ENCODE data around the gene ACTN4.
"Not testable (repeated sequence)": the region's sequence is repeated elsewhere in the genome, so short reads cannot be mapped to it uniquely, and the experiment has no call there.

The ACTN4 gene

DNA sequence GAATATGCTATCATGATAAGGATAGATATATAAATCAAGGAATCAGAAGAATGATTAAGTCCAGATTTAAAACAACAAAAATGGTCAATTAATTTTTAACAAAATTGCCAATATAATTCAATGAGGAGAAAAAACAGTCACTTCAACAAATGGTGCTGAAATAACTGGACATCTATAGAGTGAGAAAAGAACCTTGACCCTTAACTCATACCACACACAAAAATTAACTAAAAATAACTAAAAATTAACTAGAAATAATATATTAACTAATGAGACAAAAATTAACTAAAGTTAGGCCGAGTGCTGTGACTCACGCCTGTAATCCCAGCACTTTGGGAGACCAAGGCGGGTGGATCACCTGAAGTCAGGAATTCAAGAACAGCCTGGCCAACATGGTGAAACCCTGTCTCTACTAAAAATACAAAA is 116.4 kb downstream of the ACTN4 start:
- Histone ChIP-seq H3K9ac (ENCODE audit: low read length) (no peak overlapping the region), H3K79me2 (ENCODE audit: low read length) (no peaks in the 10 kb centered on the region)
- no peak for TF ChIP-seq EZH2phosphoT487 (IDR thresholded peaks at IDR 0.05; ENCODE audit: low read depth)
- TF ChIP-seq, protein P1, sequence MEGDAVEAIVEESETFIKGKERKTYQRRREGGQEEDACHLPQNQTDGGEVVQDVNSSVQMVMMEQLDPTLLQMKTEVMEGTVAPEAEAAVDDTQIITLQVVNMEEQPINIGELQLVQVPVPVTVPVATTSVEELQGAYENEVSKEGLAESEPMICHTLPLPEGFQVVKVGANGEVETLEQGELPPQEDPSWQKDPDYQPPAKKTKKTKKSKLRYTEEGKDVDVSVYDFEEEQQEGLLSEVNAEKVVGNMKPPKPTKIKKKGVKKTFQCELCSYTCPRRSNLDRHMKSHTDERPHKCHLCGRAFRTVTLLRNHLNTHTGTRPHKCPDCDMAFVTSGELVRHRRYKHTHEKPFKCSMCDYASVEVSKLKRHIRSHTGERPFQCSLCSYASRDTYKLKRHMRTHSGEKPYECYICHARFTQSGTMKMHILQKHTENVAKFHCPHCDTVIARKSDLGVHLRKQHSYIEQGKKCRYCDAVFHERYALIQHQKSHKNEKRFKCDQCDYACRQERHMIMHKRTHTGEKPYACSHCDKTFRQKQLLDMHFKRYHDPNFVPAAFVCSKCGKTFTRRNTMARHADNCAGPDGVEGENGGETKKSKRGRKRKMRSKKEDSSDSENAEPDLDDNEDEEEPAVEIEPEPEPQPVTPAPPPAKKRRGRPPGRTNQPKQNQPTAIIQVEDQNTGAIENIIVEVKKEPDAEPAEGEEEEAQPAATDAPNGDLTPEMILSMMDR (IDR thresholded peaks at IDR 0.05; ENCODE audit: low read depth, low read length): no peak

DNA sequence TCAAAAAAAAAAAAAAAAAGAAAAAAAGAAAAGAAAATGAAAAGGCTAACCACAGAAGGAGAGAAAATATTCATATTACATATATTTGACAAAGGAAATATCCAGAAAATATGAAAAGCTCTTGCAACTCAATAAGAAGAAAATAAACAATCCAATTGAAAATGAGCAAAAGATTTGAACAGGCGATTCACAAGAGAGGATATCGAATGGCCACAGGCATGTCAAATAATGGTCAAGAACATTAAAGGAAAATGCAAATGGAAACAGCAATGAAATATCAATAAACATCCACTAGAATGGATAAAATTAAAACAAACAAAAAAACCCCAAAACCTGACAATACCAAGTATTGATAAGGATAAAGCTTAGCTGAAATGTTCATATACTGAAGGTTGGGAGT is 117.8 kb downstream of the ACTN4 start:
- no peaks in the 10 kb centered on the region for H3K36me3 ChIP-seq (replicated peaks; ENCODE audit: low read depth, low read length)
- H3K27ac ChIP-seq (ENCODE audit: low read length): no peak overlapping the region
- no peak overlapping the region for H3K4me2 ChIP-seq (ENCODE audit: low read length)
- TF ChIP-seq, protein P1 (IDR thresholded peaks at IDR 0.05; ENCODE audit: low read depth, low read length): no peak
- TF ChIP-seq EZH2phosphoT487 (IDR thresholded peaks at IDR 0.05; ENCODE audit: low read depth): no peak
- no peaks in the 10 kb centered on the region for H3K9me3 ChIP-seq (ENCODE audit: insufficient read depth, low read length)
- no peaks in the 10 kb centered on the region for H3K79me2 ChIP-seq (ENCODE audit: low read length)
- H4K20me1 ChIP-seq (ENCODE audit: insufficient read depth, low read length): no peaks in the 10 kb centered on the region
- H3K4me3 ChIP-seq (ENCODE audit: low read length): no peak overlapping the region
- no peak overlapping the region for H2AFZ ChIP-seq (ENCODE audit: low read depth, low read length)
- H3K9ac ChIP-seq (ENCODE audit: low read length): no peak overlapping the region
- H3K27me3 ChIP-seq (ENCODE audit: low read depth, low read length): no peaks in the 10 kb centered on the region
- no peaks in the 10 kb centered on the region for H3K4me1 ChIP-seq (ENCODE audit: low read length)

More for the DNA sequence above, 116.4 kb downstream of the ACTN4 start:
- H3K27ac ChIP-seq (ENCODE audit: low read length): no peak overlapping the region
- no peak overlapping the region for H2AFZ ChIP-seq (ENCODE audit: low read depth, low read length)
- no peak overlapping the region for H3K4me3 ChIP-seq (ENCODE audit: low read length)
- H3K4me2 ChIP-seq (ENCODE audit: low read length): no peak overlapping the region
- no peaks in the 10 kb centered on the region for H4K20me1 ChIP-seq (ENCODE audit: insufficient read depth, low read length)
- no peaks in the 10 kb centered on the region for H3K4me1 ChIP-seq (ENCODE audit: low read length)
- no peaks in the 10 kb centered on the region for H3K27me3 ChIP-seq (ENCODE audit: low read depth, low read length)
- no peaks in the 10 kb centered on the region for H3K9me3 ChIP-seq (ENCODE audit: insufficient read depth, low read length)
- no peaks in the 10 kb centered on the region for H3K36me3 ChIP-seq (replicated peaks; ENCODE audit: low read depth, low read length)

DNA sequence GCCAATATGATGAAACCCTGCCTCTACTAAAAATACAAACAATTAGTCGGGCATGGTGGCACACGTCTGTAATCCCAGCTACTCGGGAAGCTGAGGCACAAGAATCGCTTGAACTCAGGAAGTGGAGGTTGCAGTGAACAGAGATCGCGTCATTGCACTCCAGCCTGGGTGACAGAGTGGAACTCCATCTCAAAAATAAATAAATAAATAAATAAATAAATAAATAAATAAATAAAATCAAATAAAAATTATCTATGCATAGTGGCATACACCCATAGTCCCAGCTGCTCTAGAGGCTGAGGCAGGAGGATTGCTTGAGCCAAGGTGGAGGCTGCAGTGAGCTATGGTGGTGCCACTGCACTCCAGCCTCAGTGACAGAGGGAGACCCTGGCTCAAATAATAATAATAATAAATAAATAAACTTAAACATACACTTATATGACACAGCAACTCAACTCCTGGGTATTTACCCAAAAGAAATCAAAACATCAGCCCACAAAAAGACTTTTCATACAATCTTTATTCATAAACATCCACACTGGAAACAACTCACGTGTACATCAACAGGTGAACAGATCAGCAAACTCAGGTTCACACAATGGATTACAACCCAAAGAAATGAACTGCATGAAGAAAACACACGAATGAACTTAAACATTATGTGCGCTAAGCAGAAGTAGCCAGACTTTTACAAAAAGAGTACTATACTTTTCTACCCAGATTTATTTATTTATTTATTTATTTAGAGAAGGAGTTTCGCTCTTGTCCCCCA is 119.0 kb downstream of the ACTN4 start:
- TF ChIP-seq, protein P1 (IDR thresholded peaks at IDR 0.05; ENCODE audit: low read depth, low read length): no peak
- TF ChIP-seq EZH2phosphoT487 (IDR thresholded peaks at IDR 0.05; ENCODE audit: low read depth): no peak
- Histone ChIP-seq H3K27me3 (ENCODE audit: low read depth, low read length) (no peaks in the 10 kb centered on the region), H3K9me3 (ENCODE audit: insufficient read depth, low read length) (no peaks in the 10 kb centered on the region), H2AFZ (ENCODE audit: low read depth, low read length) (no peak overlapping the region), H3K27ac (ENCODE audit: low read length) (no peak overlapping the region), H4K20me1 (ENCODE audit: insufficient read depth, low read length) (no peaks in the 10 kb centered on the region), H3K36me3 (replicated peaks; ENCODE audit: low read depth, low read length) (no peaks in the 10 kb centered on the region), H3K4me1 (ENCODE audit: low read length) (no peaks in the 10 kb centered on the region), H3K4me2 (ENCODE audit: low read length) (no peak overlapping the region), H3K4me3 (ENCODE audit: low read length) (no peak overlapping the region), H3K79me2 (ENCODE audit: low read length) (no peaks in the 10 kb centered on the region), H3K9ac (ENCODE audit: low read length) (no peak overlapping the region)

DNA sequence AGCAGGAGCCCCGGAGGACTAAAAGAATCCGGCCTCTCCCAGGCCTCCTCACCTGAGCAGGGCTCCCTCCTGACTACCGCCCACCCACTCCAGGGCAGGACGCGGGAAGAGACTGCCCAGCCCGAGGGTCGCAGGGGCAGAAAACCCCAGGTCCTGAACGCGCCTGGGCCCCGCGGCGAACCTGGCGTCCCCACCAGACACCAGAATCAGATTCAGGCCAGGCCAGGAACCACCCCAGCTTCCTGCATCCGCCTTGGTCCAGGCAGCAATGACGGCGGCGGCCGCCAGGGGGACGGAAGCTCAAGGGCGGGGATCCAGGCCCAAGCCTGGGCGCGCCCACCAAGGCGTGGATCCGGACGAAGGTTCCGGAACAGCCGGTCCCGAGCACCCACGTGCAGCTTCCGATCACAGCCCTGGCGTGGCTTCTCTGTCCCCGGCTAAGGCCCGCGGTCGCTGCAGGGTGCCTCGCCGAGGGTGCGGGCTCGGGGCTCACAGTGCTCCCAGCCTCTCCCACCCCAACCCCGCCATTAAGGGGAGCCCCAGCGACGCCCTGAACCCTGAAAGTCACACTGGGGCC is 122.3 kb downstream of the ACTN4 start:
- Histone ChIP-seq H3K27me3 (ENCODE audit: low read depth, low read length) (no peaks in the 10 kb centered on the region), H4K20me1 (ENCODE audit: insufficient read depth, low read length) (no peaks in the 10 kb centered on the region), H3K79me2 (ENCODE audit: low read length) (no peaks in the 10 kb centered on the region), H3K4me3 (ENCODE audit: low read length) (no peak overlapping the region), H3K9ac (ENCODE audit: low read length) (no peak overlapping the region), H2AFZ (ENCODE audit: low read depth, low read length) (no peak overlapping the region), H3K27ac (ENCODE audit: low read length) (no peak overlapping the region), H3K36me3 (replicated peaks; ENCODE audit: low read depth, low read length) (no peaks in the 10 kb centered on the region), H3K9me3 (ENCODE audit: insufficient read depth, low read length) (no peaks in the 10 kb centered on the region), H3K4me2 (ENCODE audit: low read length) (no peak overlapping the region), H3K4me1 (ENCODE audit: low read length) (no peaks in the 10 kb centered on the region)
- TF ChIP-seq EZH2phosphoT487 (IDR thresholded peaks at IDR 0.05; ENCODE audit: low read depth): no peak

DNA sequence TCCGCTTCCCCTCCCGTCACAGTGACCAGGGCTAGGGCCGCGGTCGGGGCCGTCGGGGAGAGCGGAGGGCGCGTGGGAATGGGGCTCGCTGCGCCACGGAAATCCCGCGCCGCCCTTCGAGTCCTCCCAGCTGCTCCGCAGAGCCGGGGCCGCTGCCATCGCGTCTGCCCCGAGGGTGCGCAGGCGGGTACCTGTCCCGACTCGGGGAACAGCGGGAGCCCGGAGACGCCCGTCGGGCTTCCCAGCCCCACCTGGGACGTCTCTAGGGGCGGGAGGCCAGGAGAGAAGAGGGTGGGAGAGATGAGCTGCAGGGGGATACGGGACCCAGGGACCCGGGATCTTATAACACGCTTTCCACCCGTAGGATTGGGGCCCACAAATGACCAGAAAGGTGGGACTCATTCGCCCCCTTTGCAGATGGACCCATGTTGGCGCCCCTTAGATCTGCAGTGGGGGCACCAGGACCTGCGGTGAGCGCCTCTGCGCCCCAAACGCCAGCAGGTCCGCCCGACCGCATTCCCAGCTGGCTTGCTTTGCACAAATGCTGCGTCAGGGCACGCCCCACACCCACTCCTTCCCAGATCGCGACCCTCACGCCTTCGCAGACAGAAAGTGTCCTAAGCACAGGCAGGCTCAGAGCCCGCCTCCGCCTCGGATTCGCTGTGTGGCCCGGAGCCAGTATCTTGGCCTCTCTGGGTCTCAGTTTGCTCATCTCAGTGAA is 122.9 kb downstream of the ACTN4 start:
- H3K9me3 ChIP-seq (ENCODE audit: insufficient read depth, low read length); H3K27ac ChIP-seq (ENCODE audit: low read length); H3K79me2 ChIP-seq (ENCODE audit: low read length); H3K4me1 ChIP-seq (ENCODE audit: low read length); H3K9ac ChIP-seq (ENCODE audit: low read length); H3K36me3 ChIP-seq (replicated peaks; ENCODE audit: low read depth, low read length); H3K4me3 ChIP-seq (ENCODE audit: low read length); H3K4me2 ChIP-seq (ENCODE audit: low read length); H4K20me1 ChIP-seq (ENCODE audit: insufficient read depth, low read length); H2AFZ ChIP-seq (ENCODE audit: low read depth, low read length); H3K27me3 ChIP-seq (ENCODE audit: low read depth, low read length): not testable (repeated sequence)

DNA sequence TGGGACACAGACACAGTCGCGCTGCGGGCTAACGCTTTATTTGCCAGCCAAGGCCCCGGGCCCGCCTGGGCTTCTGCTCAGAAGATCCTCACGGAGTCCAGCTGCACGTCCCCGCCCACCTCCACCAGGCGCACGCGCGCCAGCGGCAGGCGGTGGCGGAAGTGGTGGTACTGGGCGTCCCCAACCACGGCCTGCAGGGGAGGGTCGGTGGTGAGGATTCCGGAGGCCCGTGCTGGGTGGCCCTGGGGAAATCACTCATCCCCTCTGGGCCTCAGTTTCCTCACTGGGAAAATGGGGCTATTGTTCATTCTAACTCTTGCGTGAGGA is 123.5 kb downstream of the ACTN4 start:
- not testable (repeated sequence) for H3K36me3 ChIP-seq (replicated peaks; ENCODE audit: low read depth, low read length); H4K20me1 ChIP-seq (ENCODE audit: insufficient read depth, low read length); H3K9me3 ChIP-seq (ENCODE audit: insufficient read depth, low read length); H3K27me3 ChIP-seq (ENCODE audit: low read depth, low read length); H3K4me1 ChIP-seq (ENCODE audit: low read length); H3K79me2 ChIP-seq (ENCODE audit: low read length); H3K9ac ChIP-seq (ENCODE audit: low read length); H3K4me2 ChIP-seq (ENCODE audit: low read length); H3K4me3 ChIP-seq (ENCODE audit: low read length); H3K27ac ChIP-seq (ENCODE audit: low read length); H2AFZ ChIP-seq (ENCODE audit: low read depth, low read length)

DNA sequence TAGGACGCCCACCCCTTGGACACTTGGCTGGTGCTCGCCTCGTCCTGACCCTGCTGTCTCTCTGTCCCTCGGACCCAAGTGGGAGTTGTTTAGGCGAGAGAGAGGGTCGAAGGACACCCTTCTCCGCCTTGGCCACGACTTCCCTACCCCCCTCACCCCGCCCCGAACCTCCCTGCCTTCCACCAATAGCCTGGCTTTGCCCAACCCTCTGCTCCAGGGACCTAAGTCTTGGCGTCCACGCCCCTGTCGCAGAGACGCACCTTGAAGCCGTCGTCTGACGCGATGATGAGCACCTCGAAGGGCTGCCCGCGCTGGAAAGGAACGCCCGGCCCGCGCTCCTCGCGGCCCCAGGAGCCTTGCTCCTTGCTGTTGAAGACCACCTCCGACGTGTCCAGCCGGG is 124.1 kb downstream of the ACTN4 start:
- not testable (repeated sequence) for H2AFZ ChIP-seq (ENCODE audit: low read depth, low read length); H3K27me3 ChIP-seq (ENCODE audit: low read depth, low read length); H3K79me2 ChIP-seq (ENCODE audit: low read length); H3K9ac ChIP-seq (ENCODE audit: low read length); H3K9me3 ChIP-seq (ENCODE audit: insufficient read depth, low read length); H3K4me3 ChIP-seq (ENCODE audit: low read length); H3K4me2 ChIP-seq (ENCODE audit: low read length); H3K4me1 ChIP-seq (ENCODE audit: low read length); H3K36me3 ChIP-seq (replicated peaks; ENCODE audit: low read depth, low read length); H3K27ac ChIP-seq (ENCODE audit: low read length); H4K20me1 ChIP-seq (ENCODE audit: insufficient read depth, low read length)

All from OCI-LY3 (cell line).